GM12891 (cell line): ENCODE results near the gene ACTN4.

ENCODE experiments used
- PAX5 ChIP-seq: IDR thresholded peaks from 2 replicates; pipeline ENCODE4 v1.6.1; 2011; ENCODE audit warnings: low read length, moderate library complexity, mild to moderate bottlenecking; ENCODE audit not compliant: insufficient read depth, severe bottlenecking
- POLR2A ChIP-seq: IDR thresholded peaks from 2 replicates; pipeline ENCODE4 v1.6.1; 2011; ENCODE audit warnings: low read depth, low read length, control low read depth
- POLR2AphosphoS5 ChIP-seq: IDR thresholded peaks from 2 replicates; pipeline ENCODE4 v1.6.1; 2011; ENCODE audit warnings: low read depth, low read length, control low read depth
- POU2F2 ChIP-seq: IDR thresholded peaks from 2 replicates; pipeline ENCODE4 v1.6.1; 2011; ENCODE audit warnings: low read depth, mild to moderate bottlenecking, control low read depth, low read length, moderate library complexity
- SPI1 ChIP-seq: IDR thresholded peaks from 2 replicates; pipeline ENCODE4 v1.6.1; 2011; ENCODE audit warnings: low read depth, low read length, control low read depth
- TAF1 ChIP-seq: IDR thresholded peaks from 2 replicates; pipeline ENCODE4 v1.6.1; 2011; ENCODE audit warnings: low read depth, low read length, control low read depth

- TF ChIP-seq POLR2A, result no peak
- TF ChIP-seq POLR2AphosphoS5, result no peak
- no peak for TF ChIP-seq PAX5
- no peak for TF ChIP-seq TAF1
- peak; percentile 78 for TF ChIP-seq SPI1
- no peak for TF ChIP-seq POU2F2
Measured at GRCh38 chr19:38648769-38649304, 1.4 kb downstream of the ACTN4 start.
